GM23338 (cell line): Measurements from ENCODE around the gene ZNF236. TPM values are rescaled to one million over a fixed set of nuclear protein-coding genes. Genes with fewer than 3 reads are reported as not detected.

Source experiments
- ATAC-seq: fragments of 200-7000 bp; cut with Tn5 transposase; 3 replicates; pipeline ENCODE4 v1.9.1; 2020
- DNase-seq: peaks from one replicate; pipeline ENCODE4 v3.0.0-alpha.2; 2015; ENCODE audit warnings: low spot score
- H2AFZ ChIP-seq: fragments of 200-600 bp; sonication (generic); 2 replicates; pipeline ENCODE4 v1.8.0; 2016; ENCODE audit warnings: antibody characterized with exemption, mild to moderate bottlenecking, moderate library complexity
- H3F3A ChIP-seq: fragments of 200-600 bp; sonication (generic); replicated peaks from 2 replicates; pipeline ENCODE4 v1.8.0; 2017; ENCODE audit warnings: antibody characterized with exemption, mixed run types, low read depth
- H3K27ac ChIP-seq: fragments of 200-600 bp; sonication (generic); 2 replicates; pipeline ENCODE4 v1.6.1; 2016; ENCODE audit warnings: low read depth
- H3K27me3 ChIP-seq: fragments of 200-600 bp; sonication (generic); 2 replicates; pipeline ENCODE4 v1.8.0; 2016; ENCODE audit warnings: mild to moderate bottlenecking, mixed run types, moderate library complexity; ENCODE audit not compliant: insufficient read depth
- H3K36me3 ChIP-seq: fragments of 200-600 bp; sonication (generic); 2 replicates; pipeline ENCODE4 v1.8.0; 2016; ENCODE audit warnings: mild to moderate bottlenecking; ENCODE audit not compliant: insufficient read depth
- H3K4me1 ChIP-seq: fragments of 200-600 bp; sonication (generic); 2 replicates; pipeline ENCODE4 v1.8.0; 2016; ENCODE audit warnings: mild to moderate bottlenecking, moderate library complexity; ENCODE audit not compliant: insufficient read depth
- H3K4me2 ChIP-seq: fragments of 200-600 bp; sonication (generic); 2 replicates; pipeline ENCODE4 v1.7.1; 2017; ENCODE audit warnings: mixed run types
- H3K4me3 ChIP-seq: fragments of 200-600 bp; sonication (generic); 2 replicates; pipeline ENCODE4 v1.6.1; 2016; ENCODE audit warnings: mixed run types
- H3K79me2 ChIP-seq: fragments of 200-600 bp; sonication (generic); replicated peaks from 2 replicates; pipeline ENCODE4 v1.8.0; 2017; ENCODE audit warnings: mild to moderate bottlenecking; ENCODE audit not compliant: insufficient read depth
- H3K9me2 ChIP-seq: fragments of 200-600 bp; sonication (generic); 2 replicates; pipeline ENCODE4 v1.8.0; 2017; ENCODE audit not compliant: insufficient read depth
- H4K20me1 ChIP-seq: fragments of 200-600 bp; sonication (generic); replicated peaks from 2 replicates; pipeline ENCODE4 v1.8.0; 2017; ENCODE audit warnings: mild to moderate bottlenecking; ENCODE audit not compliant: insufficient read depth
- H3K27ac Mint-ChIP-seq: 2 replicates; pipeline ENCODE4 v1.8.0; 2020; ENCODE audit warnings: inconsistent platforms, mild to moderate bottlenecking, moderate library complexity, mixed read lengths
- H3K27me3 Mint-ChIP-seq: 3 replicates; pipeline ENCODE4 v1.8.0; 2022; ENCODE audit warnings: low read depth, mild to moderate bottlenecking, moderate library complexity, mixed read lengths, inconsistent platforms; ENCODE audit not compliant: insufficient read depth, poor library complexity
- H3K36me3 Mint-ChIP-seq: 3 replicates; pipeline ENCODE4 v1.8.0; 2021; ENCODE audit warnings: low read depth, mild to moderate bottlenecking, inconsistent platforms, moderate library complexity, mixed read lengths
- H3K4me1 Mint-ChIP-seq: 3 replicates; pipeline ENCODE4 v1.8.0; 2020; ENCODE audit warnings: mild to moderate bottlenecking, inconsistent platforms, mixed read lengths
- H3K4me3 Mint-ChIP-seq: 3 replicates; pipeline ENCODE4 v1.8.0; 2021; ENCODE audit warnings: moderate library complexity, mild to moderate bottlenecking, inconsistent platforms, mixed read lengths
- H3K9me3 Mint-ChIP-seq: 3 replicates; pipeline ENCODE4 v1.8.0; 2020; ENCODE audit warnings: moderate library complexity, mild to moderate bottlenecking, inconsistent platforms, mixed read lengths
- CREB1 ChIP-seq: fragments of 250-450 bp; sonication (Bioruptor Pico); IDR thresholded peaks from 2 replicates; pipeline ENCODE4 v1.5.0; 2020; ENCODE audit warnings: low read depth, mild to moderate bottlenecking, moderate library complexity
- CTCF ChIP-seq, 2 experiments: fragments of 200-600 bp in 1 of 2; sonication (generic) in 1 of 2; conservative IDR thresholded peaks; 2 replicates each; pipeline versions ENCODE4 v1.5.1 to v1.6.1; 2016 to 2017; ENCODE audit warnings: antibody characterized with exemption in 2 of 2, low read depth in 2 of 2, mild to moderate bottlenecking in 2 of 2, moderate library complexity in 1 of 2
- EZH2phosphoT487 ChIP-seq: fragments of 200-600 bp; sonication (generic); IDR thresholded peaks from one replicate; pipeline ENCODE4 v1.8.1; 2018; ENCODE audit warnings: antibody characterized with exemption; ENCODE audit not compliant: unreplicated experiment
- JUNB ChIP-seq: IDR thresholded peaks from one replicate; pipeline ENCODE4 v1.6.1; 2016; ENCODE audit warnings: antibody characterized with exemption; ENCODE audit not compliant: unreplicated experiment
- ZNF114 ChIP-seq: fragments of 250-450 bp; sonication (Bioruptor Pico); IDR thresholded peaks from 2 replicates; pipeline ENCODE4 v1.5.0; 2020; ENCODE audit warnings: mild to moderate bottlenecking, moderate library complexity
- ZNF462 ChIP-seq: fragments of 250-450 bp; sonication (Bioruptor Pico); IDR thresholded peaks from 2 replicates; pipeline ENCODE4 v1.5.0; 2020; ENCODE audit warnings: mild to moderate bottlenecking, moderate library complexity
- polyA plus RNA-seq: library from polyadenylated mRNA; unstranded; fragments of >200 nt; fragmentation: Nextera tagmentation; extraction: Ambion mirVana; gene quantifications from 2 replicates; pipeline ENCODE4 v1.2.1, GENCODE V29; 2016
- total RNA-seq: library from RNA; depleted of rRNA; stranded (reverse); fragments of >200 nt; shearing (Covaris generic); gene quantifications from 2 replicates; pipeline ENCODE4 v1.2.3, GENCODE V29; 2014

The ZNF236 gene
- total and polyA plus RNA-seq, 2 experiments from 2014 or later = 8.9 to 16.3 TPM

- TF ChIP-seq EZH2phosphoT487 = no peak
- TF ChIP-seq CREB1 (CRISPR knock-in tag) = no peak
These were observed 62.6 kb downstream of the ZNF236 start (continued) for GRCh38 chr18:76885001-76885400.

- Histone ChIP-seq H3K4me2 (no peak overlapping the region), H2AFZ (no peak overlapping the region), H3K4me1 (no peaks in the 10 kb centered on the region), H4K20me1 (no peaks in the 10 kb centered on the region), H3K9me2 (0 out of 2 replicates have a peak, but pooled peaks cover 2% of the 10 kb centered on the region), H3K27ac (no peak overlapping the region), H3K36me3 (no peaks in the 10 kb centered on the region; the same call in 1 of the 2 replicates), H3K27me3 (no peaks in the 10 kb centered on the region), H3F3A (no peaks in the 10 kb centered on the region), H3K4me3 (no peak overlapping the region), H3K79me2 (no peaks in the 10 kb centered on the region)
- H3K27ac Mint-ChIP-seq = no peak overlapping the region
- no peaks in the 10 kb centered on the region for H3K4me1 Mint-ChIP-seq
- H3K9me3 Mint-ChIP-seq = no peaks in the 10 kb centered on the region; the same call in 2 of the 3 replicates
- peaks cover 41% of the 10 kb centered on the region for H3K36me3 Mint-ChIP-seq
- peaks cover 3% of the 10 kb centered on the region for H3K27me3 Mint-ChIP-seq
- no peak for DNase-seq
- TF ChIP-seq ZNF114 (CRISPR knock-in tag) = no peak
- no peak for TF ChIP-seq JUNB
- TF ChIP-seq CTCF (conservative IDR thresholded peaks at IDR 0.05; ENCODE audit: low read depth in 2 of 2) = no peak
- TF ChIP-seq ZNF462 (CRISPR knock-in tag) = no peak
- no peak overlapping the region for H3K4me3 Mint-ChIP-seq
- no peak for ATAC-seq
These were observed 63.8 kb downstream of the ZNF236 start for GRCh38 chr18:76886112-76886511.
